Ovary (tissue), 9 donors: ENCODE results near the gene CACNB2. TPM values are rescaled to one million over a fixed set of nuclear protein-coding genes. Genes with fewer than 3 reads are reported as not detected.

Source experiments
- DNase-seq, 5 donors: peaks; one replicate each; pipeline ENCODE4 v3.0.0-alpha.2; 2019 to 2020
- H3K27ac ChIP-seq, 2 donors: fragments of 200-600 bp; one replicate each; pipeline versions ENCODE4 v1.5.1 to v1.8.0; 2019 to 2022
- H3K27me3 ChIP-seq: fragments of 200-600 bp; one replicate; pipeline ENCODE4 v1.8.0; 2022
- H3K36me3 ChIP-seq: fragments of 200-600 bp; sonication (generic); one replicate; pipeline ENCODE4 v1.5.1; 2019
- H3K4me1 ChIP-seq: one replicate; pipeline ENCODE4 v1.8.1; 2013; ENCODE audit warnings: mild to moderate bottlenecking, moderate library complexity; ENCODE audit not compliant: insufficient read depth
- H3K4me3 ChIP-seq: fragments of 200-600 bp; sonication (generic); one replicate; pipeline ENCODE4 v1.5.1; 2017
- H3K9me3 ChIP-seq, 2 donors: fragments of 200-600 bp in 1 of 2; sonication (generic) in 1 of 2; one replicate each; pipeline versions ENCODE4 v1.5.1 to v1.8.1; 2013 to 2019; ENCODE audit warnings: mild to moderate bottlenecking in 1 of 2, moderate library complexity in 1 of 2
- CTCF ChIP-seq, 3 donors: fragments of 450-650 bp in 2 of 3; fragments of 200-600 bp in 1 of 3; IDR thresholded peaks; one replicate each; pipeline versions ENCODE4 v1.5.1 to v1.8.0; 2016 to 2022; ENCODE audit warnings: antibody characterized with exemption in 3 of 3, mild to moderate bottlenecking in 1 of 3
- EP300 ChIP-seq: sonication (generic); formaldehyde crosslinking; IDR thresholded peaks from one replicate; pipeline ENCODE4 v1.6.1; 2017; ENCODE audit warnings: antibody characterized with exemption
- POLR2A ChIP-seq: fragments of 450-650 bp; IDR thresholded peaks from one replicate; pipeline ENCODE4 v1.6.1; 2017; ENCODE audit warnings: antibody characterized with exemption, mild to moderate bottlenecking, moderate library complexity
- WGBS, 3 donors: extraction: QIAGEN DNeasy Blood & Tissue Kit in 1 of 3; methylation state at CpG; one replicate each; pipeline versions ENCODE4 v1.1.5 to v1.1.7; 2013 to 2017; 5-methylcytosine and 5-hydroxymethylcytosine counted together
- intact Hi-C, 4 donors: fragments of 100-400 bp; cut with DNase I; formaldehyde crosslinking; loops; one replicate each; pipeline versions ENCODE4 v1.11.0 to v1.15.1; 2022 to 2023
- polyA plus RNA-seq, 2 donors: library from polyadenylated mRNA; stranded (reverse); fragments of 200-250 nt in 1 of 2; fragments of 350-450 nt in 1 of 2; fragmentation: Illumina TruSeq in 1 of 2; extraction: RNeasy Lipid Tissue Mini Kit (QIAGEN cat#74804) in 1 of 2; gene quantifications; one replicate each; pipeline ENCODE4 v1.2.3, GENCODE V29; 2013 to 2014
- total RNA-seq, 7 donors: library from RNA; depleted of rRNA in 2 of 7; stranded (reverse); fragments of >200 nt in 2 of 7; fragmentation: NEBNext Ultra II Directional in 3 of 7; extraction: Animal tissue kit (Norgen Biotek cat#: 25700) in 3 of 7; gene quantifications; one replicate each; pipeline versions ENCODE4 v1.1.0 to v1.2.4, GENCODE V29; 2016 to 2023
- donor health status: DM: no; HTN: no; CAD: no; lungs with moderate emphysema.
- donor health status: DM: no; HTN: no; CAD: no.
- donor health status: Bipolar disorder and iron deficiency.
- donor health status: DM: yes; HTN: yes; CAD: no.
- donor health status: DM: no; HTN: no; CAD: no.
- donor health status: DM: yes; HTN: yes; CAD: no.

The CACNB2 gene
- total and polyA plus RNA-seq, 9 donors, result 8.9 to 60.9 (median 23.8) TPM

GRCh38 chr10:18312374-18313139, 172.3 kb downstream of the CACNB2 start:
- TF ChIP-seq POLR2A (no peak), CTCF (IDR thresholded peaks at IDR 0.05) (peak; percentile 25 to 69 (median 46)), EP300 (no peak)
- Histone ChIP-seq H3K36me3 (no peaks in the 10 kb centered on the region), H3K4me1 (peaks cover 6% of the 10 kb centered on the region), H3K9me3 (no peaks in the 10 kb centered on the region), H3K27ac (peak overlapping the region; percentile 23 to 85), H3K4me3 (no peak overlapping the region), H3K27me3 (no peaks in the 10 kb centered on the region)
- DNase-seq, result peak in 4 of 5 donors; percentile 38 to 56 (median 45)
- intact Hi-C loops, result no loop called here
- 4% methylated on average over 7 of the region's 7 CpGs for WGBS, 3 donors

GRCh38 chr10:18313140-18313530, 172.9 kb downstream of the CACNB2 start:
- no peak for TF ChIP-seq EP300
- TF ChIP-seq CTCF (IDR thresholded peaks at IDR 0.05), result no peak
- TF ChIP-seq POLR2A, result no peak
- 24 to 41% (median 39%) methylated on average over 10 of the region's 10 CpGs for WGBS, 3 donors
- Histone ChIP-seq H3K4me1 (peaks cover 4% of the 10 kb centered on the region), H3K9me3 (no peaks in the 10 kb centered on the region), H3K27ac (peak overlapping the region in 1 of 2 donors; percentile 85), H3K36me3 (no peaks in the 10 kb centered on the region), H3K4me3 (no peak overlapping the region), H3K27me3 (no peaks in the 10 kb centered on the region)
- intact Hi-C loops, result no loop called here
- no peak for DNase-seq

GRCh38 chr10:18313626-18314025, 173.4 kb downstream of the CACNB2 start:
- intact Hi-C loops, result no loop called here
- no peak for TF ChIP-seq POLR2A
- no peak for TF ChIP-seq CTCF (IDR thresholded peaks at IDR 0.05)
- TF ChIP-seq EP300, result no peak

GRCh38 chr10:18319628-18320027, 179.4 kb downstream of the CACNB2 start:
- no peaks in the 10 kb centered on the region for H3K27me3 ChIP-seq
- no peak overlapping the region for H3K27ac ChIP-seq
- intact Hi-C loops, result loop anchor here in 1 of 4 donors (10.0 kb wide), 1 partner anchor 95 kb away; no protein-coding TSS in a partner anchor
- no peaks in the 10 kb centered on the region for H3K4me1 ChIP-seq
- H3K4me3 ChIP-seq, result no peak overlapping the region
- no peak for DNase-seq
- WGBS, 3 donors, result 95 to 99% (median 95%) methylated on average over 3 of the region's 3 CpGs
- H3K9me3 ChIP-seq, result no peaks in the 10 kb centered on the region
- H3K36me3 ChIP-seq, result no peaks in the 10 kb centered on the region
- TF ChIP-seq POLR2A (no peak), EP300 (no peak), CTCF (IDR thresholded peaks at IDR 0.05) (no peak)

More at GRCh38 chr10:18313626-18314025, 173.4 kb downstream of the CACNB2 start:
- no peak for DNase-seq
- no peaks in the 10 kb centered on the region for H3K27me3 ChIP-seq
- 77 to 78% (median 78%) methylated on average over 6 of the region's 6 CpGs for WGBS, 3 donors
- H3K36me3 ChIP-seq, result no peaks in the 10 kb centered on the region
- H3K4me1 ChIP-seq, result peaks cover under 1% of the 10 kb centered on the region
- H3K27ac ChIP-seq, result peak overlapping the region in 1 of 2 donors; percentile 85
- no peak overlapping the region for H3K4me3 ChIP-seq
- no peaks in the 10 kb centered on the region for H3K9me3 ChIP-seq
